ENCODE data around the gene DPP8. TPM values are rescaled to one million over a fixed set of nuclear protein-coding genes. Genes with fewer than 3 reads are reported as not detected.

Gene DPP8
- total and polyA plus RNA-seq, 2 experiments from 2014 or later = 21.7 to 33.5 TPM

GRCh38 chr15:65470866-65471265 lies 46.6 kb downstream of the DPP8 start:
- no peak for ATAC-seq

More at GRCh38 chr15:65470866-65471265, 46.6 kb downstream of the DPP8 start:
- H3K4me1 ChIP-seq (ENCODE audit: insufficient read depth) = no peaks in the 10 kb centered on the region
- H2AFZ ChIP-seq = no peak overlapping the region
- H3F3A ChIP-seq (replicated peaks; ENCODE audit: low read depth) = 0 out of 2 replicates have a peak, but pooled peaks cover 1% of the 10 kb centered on the region
- peaks cover 37% of the 10 kb centered on the region for H3K36me3 ChIP-seq (ENCODE audit: insufficient read depth)
- no peaks in the 10 kb centered on the region for H3K4me1 Mint-ChIP-seq
- H3K27ac Mint-ChIP-seq = no peak overlapping the region
- H3K27me3 ChIP-seq (ENCODE audit: insufficient read depth) = no peaks in the 10 kb centered on the region
- no peak for DNase-seq (ENCODE audit: low spot score)
- H3K9me3 Mint-ChIP-seq = no peaks in the 10 kb centered on the region
- peaks cover 17% of the 10 kb centered on the region; the same call in 1 of the 2 replicates for H4K20me1 ChIP-seq (replicated peaks; ENCODE audit: insufficient read depth)
- no peak overlapping the region for H3K4me3 Mint-ChIP-seq
- TF ChIP-seq ETS1 (IDR thresholded peaks at IDR 0.05) (no peak), POLR2AphosphoS5 (IDR thresholded peaks at IDR 0.05; ENCODE audit: low read depth) (no peak), ZNF331 (CRISPR knock-in tag; IDR thresholded peaks at IDR 0.05; ENCODE audit: low read depth) (no peak), CREB1 (CRISPR knock-in tag; IDR thresholded peaks at IDR 0.05; ENCODE audit: low read depth) (no peak), REST (IDR thresholded peaks at IDR 0.05; ENCODE audit: unreplicated experiment) (no peak), ZNF114 (CRISPR knock-in tag; IDR thresholded peaks at IDR 0.05) (no peak), STAT1 (IDR thresholded peaks at IDR 0.05; ENCODE audit: unreplicated experiment) (no peak), NANOG (IDR thresholded peaks at IDR 0.05; ENCODE audit: borderline replicate concordance) (no peak), CTCF (conservative IDR thresholded peaks at IDR 0.05; ENCODE audit: low read depth in 2 of 2) (no peak), ZNF462 (CRISPR knock-in tag; IDR thresholded peaks at IDR 0.05) (no peak), JUNB (IDR thresholded peaks at IDR 0.05; ENCODE audit: unreplicated experiment) (no peak)
- H3K9me2 ChIP-seq (ENCODE audit: insufficient read depth) = no peaks in the 10 kb centered on the region
- no peaks in the 10 kb centered on the region for H3K79me2 ChIP-seq (replicated peaks; ENCODE audit: insufficient read depth)
- H3K4me2 ChIP-seq = no peak overlapping the region
- no peak overlapping the region for H3K27ac ChIP-seq (ENCODE audit: low read depth)
- peaks cover 57% of the 10 kb centered on the region for H3K36me3 Mint-ChIP-seq (ENCODE audit: low read depth)
- H3K4me3 ChIP-seq = no peak overlapping the region
- H3K27me3 Mint-ChIP-seq (ENCODE audit: insufficient read depth, low read depth, poor library complexity) = peaks cover 2% of the 10 kb centered on the region
